HG03135 (cell line): ENCODE measurements around the gene CCDC12.
A peak's percentile ranks its signal among the peaks of the same experiment; 100 is the strongest.
"Not testable (repeated sequence)": the region's sequence is repeated elsewhere in the genome, so short reads cannot be mapped to it uniquely, and the experiment has no call there.

Experiments
- ATAC-seq: cut with Tn5 transposase; IDR thresholded peaks from one replicate; pipeline ENCODE4 v1.9.1; 2021; ENCODE audit warnings: mild to moderate bottlenecking, moderate library complexity; ENCODE audit not compliant: unreplicated experiment

Gene CCDC12

DNA sequence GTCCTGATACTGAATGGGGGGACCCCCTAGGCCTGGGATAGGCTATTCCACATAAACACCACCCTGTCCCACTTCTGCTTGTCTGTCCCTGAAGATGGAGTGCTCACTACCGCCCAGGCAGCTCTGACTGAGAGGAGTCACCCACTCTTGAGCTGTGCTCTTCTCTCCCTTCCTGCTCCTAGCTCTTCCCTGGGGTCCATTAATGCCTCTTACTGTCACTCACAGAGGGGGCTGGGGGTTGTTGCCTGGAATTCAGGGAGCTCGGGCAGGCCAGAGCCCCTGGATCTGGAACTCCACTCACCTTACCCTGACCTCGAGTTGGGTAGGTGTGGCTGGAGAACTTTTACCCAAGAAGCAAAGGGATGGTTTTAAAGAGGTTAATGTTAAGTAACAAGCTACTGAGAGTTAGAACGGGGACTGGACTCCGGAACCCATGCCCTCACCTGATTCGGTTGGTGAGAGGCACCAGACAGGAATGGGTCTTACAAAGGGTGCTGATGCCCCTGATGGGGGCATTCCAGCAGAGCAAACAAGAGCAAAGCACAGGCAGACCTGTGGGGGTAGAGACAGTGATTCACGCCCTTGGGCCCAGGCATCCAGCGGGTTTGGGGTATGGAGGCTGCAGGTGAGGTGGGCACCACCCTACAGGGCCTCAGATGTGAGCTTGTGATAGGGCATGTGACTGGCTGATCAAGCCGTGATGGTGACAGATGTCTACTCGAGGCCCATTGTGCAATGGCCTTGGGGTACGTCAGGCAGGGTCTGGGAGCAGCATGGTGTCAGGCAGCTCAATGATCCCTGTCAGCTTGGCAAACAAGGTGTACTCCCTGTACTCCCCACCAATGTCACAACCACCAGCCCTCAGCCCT is 8.3 kb upstream of the CCDC12 start:
- ATAC-seq, result no peak

DNA sequence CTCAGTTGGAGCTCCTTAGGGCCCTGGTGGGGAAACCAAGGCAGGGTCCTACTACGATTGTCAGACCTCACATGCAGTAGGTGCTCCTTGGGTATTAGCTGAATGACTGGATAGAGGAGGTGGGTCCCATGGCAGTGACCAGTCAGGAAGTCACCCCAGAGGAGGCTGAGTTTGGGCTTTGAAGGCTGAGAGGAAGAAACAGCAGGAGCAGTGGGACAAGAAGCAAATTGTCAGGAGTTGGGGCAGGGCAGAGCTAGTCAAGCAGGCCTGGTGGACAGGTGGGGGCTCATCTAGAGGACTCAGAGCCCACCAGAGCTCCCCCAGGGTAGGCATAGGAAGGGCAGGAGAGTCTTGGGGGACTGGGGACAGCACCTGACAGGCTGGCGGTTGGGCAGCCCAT is 6.0 kb upstream of the CCDC12 start:
- no peak for ATAC-seq

GRCh38 chr3:46981932-46982471 is 5.5 kb upstream of the CCDC12 start:
- ATAC-seq, result no peak

GRCh38 chr3:46979958-46980497 is 3.5 kb upstream of the CCDC12 start:
- peak; percentile 3 for ATAC-seq

DNA sequence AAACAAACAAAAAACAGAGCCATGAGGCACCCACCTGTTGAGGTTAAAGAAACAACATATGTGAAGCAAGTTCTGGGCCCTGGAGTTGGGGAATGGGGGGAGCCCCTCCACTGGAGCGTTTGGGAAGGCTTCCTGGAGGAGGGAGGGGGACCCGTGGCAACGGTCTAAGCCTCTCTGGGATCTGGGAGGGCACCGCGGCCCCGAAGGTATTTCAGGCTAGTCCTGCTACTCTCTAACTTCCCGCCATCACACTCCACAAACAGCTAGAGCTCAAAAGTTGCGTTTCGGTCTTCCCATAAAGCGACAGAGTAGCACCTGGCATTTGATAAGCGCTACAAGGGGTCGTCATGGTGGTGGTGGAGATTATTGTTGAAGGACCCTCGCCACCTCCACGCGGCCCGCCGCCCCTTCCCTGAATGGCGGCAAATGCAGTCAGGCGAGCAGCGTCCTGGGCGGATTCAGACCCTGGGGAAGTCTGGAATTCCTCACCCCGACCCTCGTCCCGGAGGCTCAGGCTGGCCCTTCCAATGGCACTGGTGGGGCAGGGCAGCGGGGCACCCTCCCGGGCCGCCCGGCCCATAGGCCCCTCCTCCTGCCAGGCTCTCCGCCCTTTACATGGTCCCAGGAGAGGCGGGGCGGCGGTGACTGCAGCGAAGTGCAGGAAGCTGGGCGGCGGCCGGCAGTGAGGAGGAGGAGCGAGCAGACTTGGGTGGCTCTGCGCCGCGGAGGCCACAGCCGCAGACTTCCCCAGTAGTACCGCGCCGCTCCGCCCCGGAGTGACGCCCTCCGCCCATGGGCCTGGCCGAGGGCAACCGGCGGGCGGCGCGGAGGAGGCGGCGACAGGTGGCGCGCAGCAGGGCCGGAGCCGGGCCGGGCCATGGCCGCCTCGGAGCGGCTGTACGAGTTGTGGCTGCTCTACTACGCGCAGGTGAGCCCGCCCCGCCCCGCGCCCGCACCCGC is 2.7 kb upstream of the CCDC12 start, which contains the start of gene NBEAL2:
Gene NBEAL2 (plus strand): TSS at position 682 of the 960 bp plus-strand sequence. CDS start 196 bp downstream, at position 878.
- peak; percentile 65 for ATAC-seq

DNA sequence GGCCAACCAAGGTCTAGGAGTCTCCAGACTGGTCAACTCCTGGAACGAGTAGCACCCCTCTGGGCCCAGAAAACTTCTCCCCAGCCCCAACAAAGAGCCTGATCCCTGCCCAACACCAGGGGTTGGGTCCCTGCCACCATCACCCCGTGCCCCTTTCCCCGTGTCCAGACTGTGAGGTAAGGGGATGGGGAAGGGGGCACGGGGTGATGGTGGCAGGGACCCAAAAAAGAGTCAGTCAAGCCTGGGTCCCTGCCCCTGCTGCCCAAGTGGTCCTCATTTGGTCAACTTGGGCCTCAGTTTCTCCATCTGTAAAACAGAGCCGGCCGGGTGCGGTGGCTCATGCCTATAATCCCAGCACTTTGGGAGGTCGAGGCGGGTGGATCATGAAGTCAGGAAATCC is 1.8 kb upstream of the CCDC12 start:
- no peak for ATAC-seq

DNA sequence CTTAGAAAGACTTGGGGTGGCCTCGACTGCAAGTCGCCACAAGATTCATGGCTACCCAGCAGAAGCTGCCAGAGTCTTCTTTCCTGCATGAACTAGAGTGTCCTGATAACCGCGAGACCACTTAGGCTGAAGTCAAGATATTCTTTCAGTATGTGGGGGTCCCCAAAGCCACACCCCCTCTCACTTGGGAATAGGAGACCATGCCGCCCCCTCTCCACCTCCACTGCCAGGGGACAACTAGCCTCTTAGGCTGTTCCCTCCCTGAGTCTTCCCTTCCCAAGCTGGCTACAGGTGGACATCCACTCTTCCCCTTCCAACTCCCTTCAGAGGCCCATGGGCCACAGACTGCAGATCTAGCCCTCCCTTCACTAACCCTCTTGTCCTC is 1.3 kb upstream of the CCDC12 start:
- no peak for ATAC-seq

- no peak for ATAC-seq
Observed at GRCh38 chr3:46974421-46975171, 1.9 kb downstream of the CCDC12 start.

- ATAC-seq, result no peak
Observed at GRCh38 chr3:46972396-46972795, 4.1 kb downstream of the CCDC12 start.

GRCh38 chr3:46971742-46972141 is 4.8 kb downstream of the CCDC12 start:
- ATAC-seq, result no peak

GRCh38 chr3:46971151-46971550 is 5.4 kb downstream of the CCDC12 start:
- no peak for ATAC-seq

- ATAC-seq, result no peak
Observed at GRCh38 chr3:46970391-46971091, 6.0 kb downstream of the CCDC12 start.

DNA sequence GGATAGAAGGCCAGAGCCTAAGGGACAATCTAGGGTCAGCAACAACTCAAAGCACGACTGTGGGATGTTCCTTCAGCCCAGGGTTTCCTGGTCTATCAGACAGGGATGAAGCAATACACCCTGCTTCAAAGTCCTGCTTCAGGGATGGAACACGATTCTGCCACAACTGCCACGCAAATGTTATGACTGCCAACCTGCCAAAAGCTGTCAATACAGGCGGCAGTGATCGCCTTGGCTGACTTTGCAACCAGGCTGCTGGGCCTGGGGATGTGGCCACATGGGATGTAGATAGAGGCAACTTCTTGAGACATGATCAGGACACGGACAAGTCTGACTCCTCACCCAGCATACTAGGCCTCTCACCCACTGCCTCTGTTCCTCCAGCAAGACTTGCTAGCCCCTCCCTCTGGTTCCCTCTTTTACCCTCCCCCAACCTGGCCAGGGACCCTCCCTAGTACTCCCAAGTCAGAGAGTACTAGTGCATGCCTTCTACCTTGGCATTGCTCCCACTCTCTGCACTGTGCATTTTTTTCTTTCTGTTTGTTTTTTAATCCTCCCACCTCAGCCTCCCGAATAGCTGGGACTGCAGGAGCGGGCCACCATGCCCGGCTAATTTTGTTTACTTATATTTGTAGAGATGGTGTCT is 7.6 kb downstream of the CCDC12 start:
- no peak for ATAC-seq

- no peak for ATAC-seq
Observed at GRCh38 chr3:46966811-46967210, 9.7 kb downstream of the CCDC12 start.

GRCh38 chr3:46965151-46965550 is 11.4 kb downstream of the CCDC12 start:
- ATAC-seq, result no peak

DNA sequence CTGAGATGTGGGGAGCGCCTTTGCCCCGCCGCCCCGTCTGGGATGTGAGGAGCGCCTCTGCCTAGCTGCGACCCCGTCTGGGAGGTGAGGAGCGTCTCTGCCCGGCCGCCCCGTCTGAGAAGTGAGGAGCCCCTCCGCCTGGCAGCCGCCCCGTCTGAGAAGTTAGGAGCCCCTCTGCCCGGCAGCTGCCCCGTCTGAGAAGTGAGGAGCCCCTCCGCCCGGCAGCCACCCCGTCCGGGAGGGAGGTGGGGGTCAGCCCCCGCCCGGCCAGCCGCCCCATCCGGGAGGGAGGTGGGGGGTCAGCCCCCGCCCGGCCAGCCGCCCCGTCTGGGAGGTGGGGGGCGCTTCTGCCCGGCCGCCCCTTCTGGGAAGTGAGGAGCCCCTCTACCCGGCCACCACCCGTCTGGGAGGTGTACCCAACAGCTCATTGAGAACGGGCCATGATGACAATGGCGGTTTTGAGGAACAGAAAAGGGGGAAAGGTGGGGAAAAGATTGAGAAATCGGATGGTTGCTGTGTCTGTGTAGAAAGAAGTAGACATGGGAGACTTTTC is 12.4 kb downstream of the CCDC12 start:
- ATAC-seq, result not testable (repeated sequence)

- ATAC-seq, result no peak
Observed at GRCh38 chr3:46962990-46963389, 13.6 kb downstream of the CCDC12 start.

DNA sequence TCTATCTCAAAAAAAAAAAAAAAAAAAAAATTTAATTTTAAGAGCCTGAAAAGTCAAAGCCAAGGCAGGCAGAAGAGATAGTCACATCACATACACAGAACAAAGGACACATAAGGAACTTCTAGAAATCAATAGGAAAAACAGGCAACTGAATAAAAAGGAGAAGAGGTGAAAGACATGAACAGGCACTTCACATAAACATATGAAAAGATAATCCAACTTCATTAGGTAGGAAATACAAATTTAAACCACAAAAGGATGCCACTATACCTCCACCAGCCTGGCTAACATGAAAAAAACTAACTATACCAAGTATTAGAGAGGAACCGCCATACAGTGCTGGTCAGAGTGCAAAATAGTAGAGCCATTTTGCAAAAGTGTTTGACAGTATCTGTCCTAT is 14.1 kb downstream of the CCDC12 start:
- no peak for ATAC-seq

- ATAC-seq, result no peak
Observed at GRCh38 chr3:46960835-46961234, 15.7 kb downstream of the CCDC12 start.
